Measurements from ENCODE around the gene WFDC10B.

DNA sequence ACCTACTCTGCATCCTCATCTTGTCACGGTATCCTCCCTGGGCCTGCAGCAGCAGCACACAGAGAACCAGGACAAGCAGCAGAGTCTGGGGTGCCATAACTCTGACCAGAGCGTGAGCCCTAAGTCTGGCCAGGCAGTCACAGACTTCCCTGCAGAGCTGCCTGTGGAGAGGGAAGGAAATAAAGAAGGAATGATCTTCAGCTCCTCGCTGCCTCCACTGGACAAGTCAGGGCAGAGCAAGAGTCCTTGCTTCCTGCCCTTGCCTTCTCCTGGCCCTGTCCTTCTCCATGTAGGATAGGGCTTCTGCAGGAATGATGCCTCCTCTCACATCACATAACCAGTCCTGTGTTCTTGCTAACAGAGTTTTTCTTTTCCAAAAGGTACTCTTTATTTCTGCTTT, 18.9 kb downstream of the WFDC10B start:
- TF ChIP-seq CTCF (IDR thresholded peaks at IDR 0.05) (no peak), EP300 (IDR thresholded peaks at IDR 0.05) (no peak), POLR2A (IDR thresholded peaks at IDR 0.05) (no peak)

Data from ovary (tissue), 3 donors.